ENCODE data around the gene BTLA.

The BTLA gene

GRCh38 chr3:112508860-112509259 is 9.6 kb upstream of the BTLA start:
- no peak overlapping the region for H3K4me3 ChIP-seq (ENCODE audit: severe bottlenecking)
- ATAC-seq (ENCODE audit: low read depth) (no peak), DNase-seq (ENCODE audit: low spot score) (no peak)
- no peak overlapping the region for H3K27ac ChIP-seq (ENCODE audit: poor library complexity, severe bottlenecking)
- no peaks in the 10 kb centered on the region for H3K9me3 ChIP-seq (ENCODE audit: severe bottlenecking)
- no peaks in the 10 kb centered on the region for H3K27me3 ChIP-seq (ENCODE audit: insufficient read depth, poor library complexity, severe bottlenecking)
- no peaks in the 10 kb centered on the region for H3K4me1 ChIP-seq (ENCODE audit: insufficient read depth, poor library complexity, severe bottlenecking)
- no peak for TF ChIP-seq CTCF (IDR thresholded peaks at IDR 0.05; ENCODE audit: poor library complexity, severe bottlenecking)
- H3K36me3 ChIP-seq (ENCODE audit: low read depth): no peaks in the 10 kb centered on the region

DNA sequence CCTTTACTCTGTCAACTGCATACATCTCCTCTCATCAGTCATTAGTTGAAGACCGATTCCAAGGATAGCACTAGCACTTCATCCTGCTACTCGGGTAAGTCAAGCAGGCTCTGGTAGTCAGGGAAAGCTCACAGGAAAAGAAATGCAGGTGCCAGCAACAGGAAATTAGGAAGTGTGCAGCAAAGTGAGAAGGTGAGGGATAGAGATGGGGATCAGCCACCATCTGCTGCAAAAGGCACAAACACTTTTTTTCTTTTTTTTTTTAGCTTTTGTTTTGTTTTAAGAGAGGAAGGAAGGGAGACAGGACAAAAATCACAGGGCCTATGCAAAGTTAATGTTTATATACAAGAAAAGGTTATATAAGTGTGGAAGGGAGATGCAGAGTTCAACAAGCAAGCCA is 9.0 kb upstream of the BTLA start:
- no peak overlapping the region for H3K4me3 ChIP-seq (ENCODE audit: severe bottlenecking)
- ATAC-seq (ENCODE audit: low read depth) (no peak), DNase-seq (ENCODE audit: low spot score) (no peak)
- no peaks in the 10 kb centered on the region for H3K4me1 ChIP-seq (ENCODE audit: insufficient read depth, poor library complexity, severe bottlenecking)
- TF ChIP-seq CTCF (IDR thresholded peaks at IDR 0.05; ENCODE audit: poor library complexity, severe bottlenecking): no peak
- H3K9me3 ChIP-seq (ENCODE audit: severe bottlenecking): no peaks in the 10 kb centered on the region
- H3K27me3 ChIP-seq (ENCODE audit: insufficient read depth, poor library complexity, severe bottlenecking): no peaks in the 10 kb centered on the region
- H3K27ac ChIP-seq (ENCODE audit: poor library complexity, severe bottlenecking): no peak overlapping the region
- no peaks in the 10 kb centered on the region for H3K36me3 ChIP-seq (ENCODE audit: low read depth)

DNA sequence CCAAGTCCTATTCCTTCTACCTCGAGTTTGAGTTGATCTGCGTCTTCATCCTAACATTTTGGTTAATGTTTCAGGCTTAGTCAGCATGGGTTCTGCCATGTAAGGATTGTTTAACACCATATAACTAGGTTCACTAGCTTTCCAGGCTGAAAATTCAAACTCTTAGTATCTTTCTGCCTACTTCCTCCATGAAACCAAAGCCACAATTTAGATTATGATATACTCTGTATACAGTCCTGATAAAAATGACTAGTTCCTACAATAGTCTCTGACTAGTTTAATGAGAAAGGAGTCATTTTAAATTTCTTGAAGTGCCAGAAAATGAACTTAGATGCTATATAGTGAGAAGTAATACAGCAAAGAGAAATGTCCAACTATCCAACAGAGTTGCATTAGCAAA is 6.6 kb upstream of the BTLA start:
- Histone ChIP-seq H3K4me1 (ENCODE audit: insufficient read depth, poor library complexity, severe bottlenecking) (no peaks in the 10 kb centered on the region), H3K4me3 (ENCODE audit: severe bottlenecking) (no peak overlapping the region), H3K27ac (ENCODE audit: poor library complexity, severe bottlenecking) (no peak overlapping the region), H3K27me3 (ENCODE audit: insufficient read depth, poor library complexity, severe bottlenecking) (no peaks in the 10 kb centered on the region), H3K9me3 (ENCODE audit: severe bottlenecking) (no peaks in the 10 kb centered on the region), H3K36me3 (ENCODE audit: low read depth) (no peaks in the 10 kb centered on the region)
- TF ChIP-seq CTCF (IDR thresholded peaks at IDR 0.05; ENCODE audit: poor library complexity, severe bottlenecking): no peak
- DNase-seq (ENCODE audit: low spot score) (no peak), ATAC-seq (ENCODE audit: low read depth) (no peak)

GRCh38 chr3:112504123-112504522 is 4.9 kb upstream of the BTLA start:
- ATAC-seq (ENCODE audit: low read depth) (no peak), DNase-seq (ENCODE audit: low spot score) (no peak)
- no peaks in the 10 kb centered on the region for H3K4me1 ChIP-seq (ENCODE audit: insufficient read depth, poor library complexity, severe bottlenecking)
- no peaks in the 10 kb centered on the region for H3K9me3 ChIP-seq (ENCODE audit: severe bottlenecking)
- no peak overlapping the region for H3K27ac ChIP-seq (ENCODE audit: poor library complexity, severe bottlenecking)
- TF ChIP-seq CTCF (IDR thresholded peaks at IDR 0.05; ENCODE audit: poor library complexity, severe bottlenecking): no peak
- no peak overlapping the region for H3K4me3 ChIP-seq (ENCODE audit: severe bottlenecking)
- no peaks in the 10 kb centered on the region for H3K27me3 ChIP-seq (ENCODE audit: insufficient read depth, poor library complexity, severe bottlenecking)
- H3K36me3 ChIP-seq (ENCODE audit: low read depth): no peaks in the 10 kb centered on the region

- Histone ChIP-seq H3K9me3 (ENCODE audit: severe bottlenecking) (no peaks in the 10 kb centered on the region), H3K36me3 (ENCODE audit: low read depth) (no peaks in the 10 kb centered on the region), H3K27ac (ENCODE audit: poor library complexity, severe bottlenecking) (no peak overlapping the region), H3K4me1 (ENCODE audit: insufficient read depth, poor library complexity, severe bottlenecking) (no peaks in the 10 kb centered on the region), H3K4me3 (ENCODE audit: severe bottlenecking) (no peak overlapping the region), H3K27me3 (ENCODE audit: insufficient read depth, poor library complexity, severe bottlenecking) (no peaks in the 10 kb centered on the region)
- DNase-seq (ENCODE audit: low spot score) (no peak), ATAC-seq (ENCODE audit: low read depth) (no peak)
- no peak for TF ChIP-seq CTCF (IDR thresholded peaks at IDR 0.05; ENCODE audit: poor library complexity, severe bottlenecking)
These were observed 4.2 kb upstream of the BTLA start for GRCh38 chr3:112503304-112503972.

Measured in RWPE2 (cell line).